ENCODE data around the gene MTR. TPM values are rescaled to one million over a fixed set of nuclear protein-coding genes. Genes with fewer than 3 reads are reported as not detected.

The MTR gene
- total RNA-seq, result 17.5 and 17.9 TPM in 2 replicates

GRCh38 chr1:236795035-236795756 lies at the start of gene MTR:
Gene MTR (plus strand): TSS chr1:236795292. CDS start chr1:236795704, 412 bp downstream.

Other genes with a start within 250 kb of the MTR start
- gene HEATR1, start 190.8 kb upstream of the MTR start, total RNA-seq, result 27.2 and 35.0 TPM in 2 replicates
- gene ACTN2, start 108.8 kb upstream of the MTR start, total RNA-seq, result not detected in 2 replicates
- gene MT1HL1, start 209.1 kb downstream of the MTR start, total RNA-seq, result not detected in 2 replicates
- 0.07 TPM in 1 of 2 replicates, not detected in the other for gene RYR2, start 246.9 kb downstream of the MTR start, total RNA-seq